Measurements from ENCODE around the gene TFEB. TPM values are rescaled to one million over a fixed set of nuclear protein-coding genes. Genes with fewer than 3 reads are reported as not detected.

TFEB gene
- total and polyA plus RNA-seq, 4 experiments from 2014 or later, result 8.2 to 17.6 (median 13.9) TPM

GRCh38 chr6:41743406-41744235 is 8.2 kb upstream of the TFEB start:
- H3K27me3 Mint-ChIP-seq, result no peaks in the 10 kb centered on the region

GRCh38 chr6:41741625-41742490 is 6.5 kb upstream of the TFEB start:
- POLR2A ChIA-PET (ENCODE audit: partially characterized antibody), result no interaction called here
- Histone ChIP-seq H3K36me3 (ENCODE audit: insufficient read depth, low read length) (no peaks in the 10 kb centered on the region), H3K9me3 (ENCODE audit: control insufficient read depth in 1 of 2, low read length in 2 of 2) (no peaks in the 10 kb centered on the region), H3K4me3 (ENCODE audit: low read length in 2 of 2) (no peak overlapping the region), H3K4me1 (ENCODE audit: insufficient read depth, low read length) (no peaks in the 10 kb centered on the region), H3K27ac (ENCODE audit: low read depth, low read length) (no peak overlapping the region), H3K27me3 (ENCODE audit: insufficient read depth, low read length) (no peaks in the 10 kb centered on the region)
- Mint-ChIP-seq H3K4me1 (no peaks in the 10 kb centered on the region), H3K9me3 (no peaks in the 10 kb centered on the region), H3K27ac (no peak overlapping the region), H3K36me3 (no peaks in the 10 kb centered on the region), H3K4me3 (no peak overlapping the region), H3K27me3 (peaks cover 0 to 1% of the 10 kb centered on the region in 2 donors)
- intact Hi-C loops (cut with micrococcal nuclease), result no loop called here
- no peak for DNase-seq
- CTCF ChIA-PET (ENCODE audit: partially characterized antibody), result no interaction called here

More at GRCh38 chr6:41743406-41744235, 8.2 kb upstream of the TFEB start:
- Mint-ChIP-seq H3K36me3 (no peaks in the 10 kb centered on the region), H3K27ac (no peak overlapping the region), H3K4me1 (no peaks in the 10 kb centered on the region), H3K4me3 (no peak overlapping the region), H3K9me3 (no peaks in the 10 kb centered on the region)
- Histone ChIP-seq H3K27ac (ENCODE audit: low read depth, low read length) (no peak overlapping the region), H3K4me1 (ENCODE audit: insufficient read depth, low read length) (no peaks in the 10 kb centered on the region), H3K4me3 (ENCODE audit: low read length in 2 of 2) (no peak overlapping the region), H3K27me3 (ENCODE audit: insufficient read depth, low read length) (no peaks in the 10 kb centered on the region), H3K9me3 (ENCODE audit: control insufficient read depth in 1 of 2, low read length in 2 of 2) (no peaks in the 10 kb centered on the region), H3K36me3 (ENCODE audit: insufficient read depth, low read length) (no peaks in the 10 kb centered on the region)
- intact Hi-C loops (cut with micrococcal nuclease), result no loop called here
- CTCF ChIA-PET (ENCODE audit: partially characterized antibody), result no interaction called here
- POLR2A ChIA-PET (ENCODE audit: partially characterized antibody), result no interaction called here
- DNase-seq, result no peak

GRCh38 chr6:41740366-41741162 is 5.2 kb upstream of the TFEB start:
- no peaks in the 10 kb centered on the region for H3K36me3 ChIP-seq (ENCODE audit: insufficient read depth, low read length)
- intact Hi-C loops (cut with micrococcal nuclease), result no loop called here
- no peak overlapping the region for H3K4me3 ChIP-seq (ENCODE audit: low read length in 2 of 2)
- no peak for DNase-seq
- no peak overlapping the region for H3K27ac ChIP-seq (ENCODE audit: low read depth, low read length)
- no peaks in the 10 kb centered on the region for H3K9me3 ChIP-seq (ENCODE audit: control insufficient read depth in 1 of 2, low read length in 2 of 2)
- peaks cover 0 to 5% (median 2%) of the 10 kb centered on the region in 4 donors for H3K4me1 Mint-ChIP-seq
- no peak overlapping the region for H3K27ac Mint-ChIP-seq
- no peak overlapping the region for H3K4me3 Mint-ChIP-seq
- H3K27me3 ChIP-seq (ENCODE audit: insufficient read depth, low read length), result no peaks in the 10 kb centered on the region
- peaks cover 4% of the 10 kb centered on the region for H3K4me1 ChIP-seq (ENCODE audit: insufficient read depth, low read length)
- peaks cover 0 to 1% of the 10 kb centered on the region in 2 donors for H3K36me3 Mint-ChIP-seq
- POLR2A ChIA-PET (ENCODE audit: partially characterized antibody), result no interaction called here
- H3K9me3 Mint-ChIP-seq, result no peaks in the 10 kb centered on the region
- CTCF ChIA-PET (ENCODE audit: partially characterized antibody), result no interaction called here
- H3K27me3 Mint-ChIP-seq, result peaks cover 0 to 1% of the 10 kb centered on the region in 2 donors

GRCh38 chr6:41739041-41739440 is 3.6 kb upstream of the TFEB start:
- no peak overlapping the region for H3K27ac Mint-ChIP-seq
- CTCF ChIA-PET (ENCODE audit: partially characterized antibody), result no interaction called here

GRCh38 chr6:41737591-41738130 is 2.3 kb upstream of the TFEB start:
- no peak for DNase-seq
- Mint-ChIP-seq H3K27me3 (peaks cover 0 to 1% of the 10 kb centered on the region in 2 donors), H3K4me1 (peaks cover 4 to 19% (median 13%) of the 10 kb centered on the region in 4 donors), H3K36me3 (peaks cover 0 to 3% of the 10 kb centered on the region in 2 donors), H3K27ac (peak overlapping the region in 1 of 7 donors; percentile 22), H3K4me3 (no peak overlapping the region), H3K9me3 (no peaks in the 10 kb centered on the region)
- POLR2A ChIA-PET (ENCODE audit: partially characterized antibody), result interaction anchor here (1.2 to 1.9 kb wide), 2 partner anchors 49 to 50 kb away, joined by 3 to 4 read pairs; partner anchors contain the start of gene TOMM6
- intact Hi-C loops (cut with micrococcal nuclease), result loop anchor here (10.0 kb wide), 1 partner anchor 1897 kb away; the partner anchor contains the start of gene MAD2L1BP
- no peak overlapping the region for H3K27ac ChIP-seq (ENCODE audit: low read depth, low read length)
- peaks cover 18% of the 10 kb centered on the region for H3K4me1 ChIP-seq (ENCODE audit: insufficient read depth, low read length)
- CTCF ChIA-PET (ENCODE audit: partially characterized antibody), result interaction anchor here (1.1 kb wide), 1 partner anchor 49 kb away, joined by 3 read pairs; the partner anchor contains the start of gene TOMM6
- no peaks in the 10 kb centered on the region for H3K27me3 ChIP-seq (ENCODE audit: insufficient read depth, low read length)
- no peaks in the 10 kb centered on the region for H3K9me3 ChIP-seq (ENCODE audit: control insufficient read depth in 1 of 2, low read length in 2 of 2)
- H3K36me3 ChIP-seq (ENCODE audit: insufficient read depth, low read length), result no peaks in the 10 kb centered on the region
- H3K4me3 ChIP-seq (ENCODE audit: low read length in 2 of 2), result no peak overlapping the region

More at GRCh38 chr6:41739041-41739440, 3.6 kb upstream of the TFEB start:
- H3K9me3 ChIP-seq (ENCODE audit: control insufficient read depth in 1 of 2, low read length in 2 of 2), result no peaks in the 10 kb centered on the region
- no peaks in the 10 kb centered on the region for H3K27me3 ChIP-seq (ENCODE audit: insufficient read depth, low read length)
- intact Hi-C loops (cut with micrococcal nuclease), result loop anchor here (10.0 kb wide), 1 partner anchor 1896 kb away; the partner anchor contains the start of gene MAD2L1BP
- peaks cover 4% of the 10 kb centered on the region for H3K4me1 ChIP-seq (ENCODE audit: insufficient read depth, low read length)
- DNase-seq, result no peak
- H3K27me3 Mint-ChIP-seq, result peaks cover 0 to 1% of the 10 kb centered on the region in 2 donors
- no peaks in the 10 kb centered on the region for H3K36me3 ChIP-seq (ENCODE audit: insufficient read depth, low read length)
- H3K4me1 Mint-ChIP-seq, result peaks cover 0 to 6% (median 3%) of the 10 kb centered on the region in 4 donors
- no peak overlapping the region for H3K4me3 ChIP-seq (ENCODE audit: low read length in 2 of 2)
- POLR2A ChIA-PET (ENCODE audit: partially characterized antibody), result interaction anchor here (1.9 kb wide), 1 partner anchor 47 kb away, joined by 4 read pairs; no protein-coding TSS in a partner anchor
- no peak overlapping the region for H3K4me3 Mint-ChIP-seq
- H3K36me3 Mint-ChIP-seq, result peaks cover 0 to 3% of the 10 kb centered on the region in 2 donors
- no peak overlapping the region for H3K27ac ChIP-seq (ENCODE audit: low read depth, low read length)
- H3K9me3 Mint-ChIP-seq, result no peaks in the 10 kb centered on the region

GRCh38 chr6:41736800-41737555 is 1.6 kb upstream of the TFEB start:
- no peak overlapping the region for H3K4me3 ChIP-seq (ENCODE audit: low read length in 2 of 2)
- Mint-ChIP-seq H3K36me3 (peaks cover 0 to 3% of the 10 kb centered on the region in 2 donors), H3K27me3 (peaks cover 0 to 1% of the 10 kb centered on the region in 2 donors), H3K4me3 (peak overlapping the region in 2 of 8 donors; percentile 9 to 59), H3K4me1 (peaks cover 8 to 24% (median 17%) of the 10 kb centered on the region in 4 donors), H3K9me3 (no peaks in the 10 kb centered on the region), H3K27ac (peak overlapping the region in 2 of 7 donors; percentile 15 to 22)
- no peaks in the 10 kb centered on the region for H3K9me3 ChIP-seq (ENCODE audit: control insufficient read depth in 1 of 2, low read length in 2 of 2)
- no peaks in the 10 kb centered on the region for H3K27me3 ChIP-seq (ENCODE audit: insufficient read depth, low read length)
- H3K36me3 ChIP-seq (ENCODE audit: insufficient read depth, low read length), result no peaks in the 10 kb centered on the region
- H3K4me1 ChIP-seq (ENCODE audit: insufficient read depth, low read length), result peaks cover 25% of the 10 kb centered on the region
- H3K27ac ChIP-seq (ENCODE audit: low read depth, low read length), result no peak overlapping the region
- intact Hi-C loops (cut with micrococcal nuclease), result loop anchor here (10.0 kb wide), 1 partner anchor 1898 kb away; the partner anchor contains the start of gene MAD2L1BP
- ChIA-PET CTCF (ENCODE audit: partially characterized antibody) (interaction anchor here (1.1 kb wide), 1 partner anchor 50 kb away, joined by 3 read pairs; the partner anchor contains the start of gene TOMM6), POLR2A (ENCODE audit: partially characterized antibody) (interaction anchor here (1.0 to 4.6 kb wide), 3 partner anchors 43 to 50 kb away, joined by 3 to 43 read pairs (median 4); partner anchors contain the start of genes FRS3 and TOMM6)
- no peak for DNase-seq
